GM12878 (cell line): ENCODE data around the gene POLR2L. TPM values are rescaled to one million over a fixed set of nuclear protein-coding genes. Genes with fewer than 3 reads are reported as not detected.

ENCODE experiments used
- ATAC-seq: fragments of 200-7000 bp; cut with Tn5 transposase; 3 replicates; pipeline ENCODE4 v1.9.1; 2020; ENCODE audit warnings: mild to moderate bottlenecking, moderate library complexity
- BruUV-seq: library from RNA; stranded (reverse); fragments of 400-500 nt; replicated peaks from 2 replicates; lab custom pipeline; 2021; lab: Mats Ljungman, UMichigan
- CTCF ChIA-PET: fragments of 300-600 bp; sonication (Branson Sonifier 250); formaldehyde crosslinking; extraction: SDS; loops from one replicate; lab custom pipeline; 2021; ENCODE audit warnings: inconsistent platforms; lab: Yijun Ruan, JAX
- POLR2A ChIA-PET: fragments of 350-600 bp; formaldehyde crosslinking; extraction: SDS; loops from one replicate; lab custom pipeline; 2021; ENCODE audit warnings: inconsistent platforms; lab: Charles Lee
- RAD21 ChIA-PET: fragments of 300-600 bp; sonication (Branson Sonifier 250); formaldehyde crosslinking; loops from one replicate; lab custom pipeline; 2023; ENCODE audit warnings: antibody characterized with exemption; ENCODE audit not compliant: unreplicated experiment; lab: Charles Lee
- SMC1A ChIA-PET: fragments of 300-600 bp; sonication (Branson Sonifier 250); formaldehyde crosslinking; loops from one replicate; lab custom pipeline; 2023; ENCODE audit not compliant: unreplicated experiment, uncharacterized antibody; lab: Charles Lee
- DNase-seq: peaks from one replicate; pipeline ENCODE4 v3.0.0-alpha.2; 2011; ENCODE audit warnings: low read depth, low spot score
- FAIRE-seq: peaks from 3 replicates; lab custom pipeline; 2011; peaks lifted over from hg19 to GRCh38; lab: Jason Lieb, UNC
- H2AFZ ChIP-seq: 2 replicates; pipeline ENCODE4 v1.6.0; 2011; ENCODE audit warnings: low read depth, low read length, control low read depth; ENCODE audit not compliant: control insufficient read depth
- H3K27ac ChIP-seq: 2 replicates; pipeline ENCODE4 v1.5.1; 2011; ENCODE audit warnings: control low read depth; ENCODE audit not compliant: control insufficient read depth, insufficient read depth
- H3K27me3 ChIP-seq, 2 experiments: replicated peaks in 1 of 2; 2 replicates each; pipeline versions ENCODE4 v1.6.0 to v1.6.1; 2011; ENCODE audit warnings: low read length in 1 of 2; ENCODE audit not compliant: control insufficient read depth in 2 of 2, insufficient read depth in 2 of 2
- H3K36me3 ChIP-seq, 2 experiments: 2 replicates each; pipeline ENCODE4 v1.5.1; 2011; ENCODE audit warnings: low read length in 1 of 2; ENCODE audit not compliant: control insufficient read depth in 2 of 2, insufficient read depth in 2 of 2
- H3K4me1 ChIP-seq: 2 replicates; pipeline ENCODE4 v1.6.1; 2011; ENCODE audit warnings: mild to moderate bottlenecking, low read length, moderate library complexity, mixed read lengths; ENCODE audit not compliant: control insufficient read depth, insufficient read depth
- H3K4me2 ChIP-seq: 2 replicates; pipeline ENCODE4 v1.6.0; 2011; ENCODE audit warnings: control low read depth; ENCODE audit not compliant: control insufficient read depth, insufficient read depth
- H3K4me3 ChIP-seq: fragments of 200-600 bp; sonication (generic); 2 replicates; pipeline ENCODE4 v1.5.1; 2016
- H3K79me2 ChIP-seq: 2 replicates; pipeline ENCODE4 v1.6.0; 2011; ENCODE audit warnings: low read length; ENCODE audit not compliant: control insufficient read depth, insufficient read depth
- H3K9ac ChIP-seq: 2 replicates; pipeline ENCODE4 v1.8.0; 2011; ENCODE audit warnings: low read length, control low read depth, mixed read lengths; ENCODE audit not compliant: control insufficient read depth, insufficient read depth
- H3K9me3 ChIP-seq: replicated peaks from 3 replicates; pipeline ENCODE4 v1.5.1; 2011; ENCODE audit warnings: mild to moderate bottlenecking, low read length; ENCODE audit not compliant: control insufficient read depth, insufficient read depth
- H4K20me1 ChIP-seq: 2 replicates; pipeline ENCODE4 v1.6.0; 2011; ENCODE audit not compliant: control insufficient read depth, insufficient read depth
- BCL11A ChIP-seq: IDR thresholded peaks from 2 replicates; pipeline ENCODE4 v1.6.1; 2011; ENCODE audit warnings: low read depth, low read length
- CBX3 ChIP-seq: fragments of 200-600 bp; sonication (generic); IDR thresholded peaks from 2 replicates; pipeline ENCODE4 v1.6.1; 2016; ENCODE audit warnings: low read depth, borderline replicate concordance
- FOXK2 ChIP-seq: fragments of 450-650 bp; IDR thresholded peaks from 2 replicates; pipeline ENCODE4 v1.6.1; 2017; ENCODE audit warnings: mild to moderate bottlenecking, moderate library complexity
- HCFC1 ChIP-seq: fragments of 150-350 bp; IDR thresholded peaks from 2 replicates; pipeline ENCODE4 v1.6.1; 2014; ENCODE audit warnings: low read length
- JUND ChIP-seq: IDR thresholded peaks from 2 replicates; pipeline ENCODE4 v1.6.1; 2012; ENCODE audit warnings: low read depth, mild to moderate bottlenecking, low read length, improper control_type of control experiment, moderate library complexity
- PAX5 ChIP-seq: IDR thresholded peaks from 2 replicates; pipeline ENCODE4 v1.6.1; 2011; ENCODE audit warnings: low read depth, low read length, borderline replicate concordance
- POLR2AphosphoS2 ChIP-seq: IDR thresholded peaks from 2 replicates; pipeline ENCODE4 v1.6.1; 2011; ENCODE audit warnings: low read depth, mild to moderate bottlenecking, low read length, improper control_type of control experiment, moderate library complexity
- POLR2AphosphoS5 ChIP-seq: IDR thresholded peaks from 2 replicates; pipeline ENCODE4 v1.6.1; 2011; ENCODE audit warnings: mild to moderate bottlenecking, low read length, inconsistent platforms
- SMC3 ChIP-seq: IDR thresholded peaks from 2 replicates; pipeline ENCODE4 v1.6.1; 2011; ENCODE audit warnings: low read length, improper control_type of control experiment, borderline replicate concordance
- SP1 ChIP-seq: IDR thresholded peaks from one replicate; pipeline ENCODE4 v1.6.1; 2011; ENCODE audit warnings: low read depth, low read length
- SPI1 ChIP-seq: IDR thresholded peaks from 2 replicates; pipeline ENCODE4 v1.6.1; 2011; ENCODE audit warnings: low read depth, mild to moderate bottlenecking, low read length, moderate library complexity, borderline replicate concordance; ENCODE audit not compliant: insufficient read depth
- ZNF207 ChIP-seq: fragments of 450-650 bp; IDR thresholded peaks from 2 replicates; pipeline ENCODE4 v1.6.1; 2014; ENCODE audit warnings: antibody characterized with exemption, mild to moderate bottlenecking, borderline replicate concordance
- WGBS: methylation state at CpG from one replicate; pipeline ENCODE4 v1.1.6; 2016; ENCODE audit warnings: low lambda C conversion rate; ENCODE audit not compliant: insufficient replicate concordance, insufficient coverage; ENCODE audit errors: missing lambda C conversion rate; 5-methylcytosine and 5-hydroxymethylcytosine counted together
- in situ Hi-C: fragments of 300-500 bp; cut with MboI; formaldehyde crosslinking; loops from 9 replicates; pipeline ENCODE4 v1.14.3; 2018; ENCODE audit warnings: mixed read lengths
- intact Hi-C: fragments of 100-400 bp; cut with micrococcal nuclease; formaldehyde crosslinking; loops from one replicate; pipeline ENCODE4 v1.14.2; 2022; ENCODE audit not compliant: unreplicated experiment
- polyA plus RNA-seq, 11 experiments: library from polyadenylated mRNA; depleted of rRNA in 4 of 11; unstranded in 6 of 11; stranded (reverse) in 5 of 11; fragments of >200 nt; fragmentation: Nextera tagmentation in 4 of 11; fragmentation: Illumina TruSeq in 1 of 11; extraction: Ambion mirVana in 4 of 11; extraction: Trizol in 1 of 11; gene quantifications; 1 replicate in 1 of 11; 2 replicates in 10 of 11; pipeline versions ENCODE4 v1.2.1 to v1.2.3, GENCODE V29; 2011 to 2016; ENCODE audit warnings: inconsistent platforms in 2 of 11, missing spikeins in 2 of 11, low read depth in 1 of 11
- total RNA-seq, 4 experiments: library from RNA; depleted of rRNA in 3 of 4; stranded (reverse); fragments of >200 nt in 3 of 4; fragmentation: Illumina TruSeq in 1 of 4; extraction: Trizol in 1 of 4; gene quantifications; 2 replicates each; pipeline versions ENCODE4 v1.2.1 to v1.2.3, GENCODE V29; 2013 to 2021
- TF ChIP-seq, protein P1 (sequence below): IDR thresholded peaks from 2 replicates; pipeline ENCODE4 v1.6.1; 2011; ENCODE audit warnings: low read depth, low read length, improper control_type of control experiment, borderline replicate concordance

POLR2L gene
- total and polyA plus RNA-seq, 10 of the 15 experiments (the other 5 are each of a cell fraction or from before 2014, with no cell fraction given): 23.1 to 497 (median 125) TPM

DNA sequence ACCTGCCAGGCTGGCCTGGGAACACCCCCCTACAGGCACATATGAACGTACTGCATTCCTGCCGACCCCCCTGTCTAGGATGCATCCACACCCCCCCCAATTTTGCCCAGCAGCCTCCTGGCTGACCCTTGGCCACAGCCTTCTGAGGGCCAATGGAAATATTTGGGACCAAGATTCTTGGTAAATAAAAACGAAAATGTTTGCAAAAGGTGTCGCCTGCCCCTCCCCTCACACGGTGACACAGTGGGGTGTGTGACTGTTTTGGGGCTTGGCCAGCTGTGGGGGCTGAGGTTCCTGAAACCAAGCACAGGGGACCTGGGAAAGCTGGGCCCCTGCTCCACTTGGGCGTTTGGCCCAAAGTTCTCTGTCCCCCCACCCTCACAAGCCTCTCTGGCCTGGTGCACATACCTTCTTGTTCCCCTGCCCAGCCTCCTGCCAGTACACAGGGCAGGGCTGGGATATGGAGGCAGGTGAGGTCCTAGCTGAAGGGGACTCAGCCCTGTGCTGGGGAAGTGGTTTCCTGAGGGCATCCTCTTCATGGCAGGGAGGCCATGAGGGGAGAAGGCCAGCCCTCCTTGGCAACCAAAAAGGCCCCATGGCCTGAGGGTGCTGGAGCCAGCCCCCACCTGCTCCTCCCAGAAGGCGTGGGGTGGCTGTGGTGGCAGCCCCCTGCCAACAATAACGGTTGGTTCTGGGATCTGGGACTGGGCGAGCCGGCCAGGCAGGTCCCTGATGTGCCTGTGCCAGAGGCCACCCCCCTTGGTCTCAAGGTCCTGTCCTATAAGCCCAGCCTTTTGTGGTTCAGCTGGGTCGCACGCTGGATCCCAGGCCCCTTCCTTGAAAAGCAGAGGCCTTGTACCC, 16.7 kb downstream of the POLR2L start:
- H3K4me1 ChIP-seq: peaks cover 30% of the 10 kb centered on the region
- ChIA-PET RAD21 (interaction anchor here (0.6 kb wide), 1 partner anchor 20 kb away, joined by 3 read pairs; no protein-coding TSS in a partner anchor), SMC1A (no interaction called here), CTCF (no interaction called here), POLR2A (interaction anchor here (0.6 to 1.4 kb wide), 3 partner anchors 9 to 47 kb away, joined by 3 to 4 read pairs (median 3); no protein-coding TSS in a partner anchor)
- no peak for FAIRE-seq
- no peak overlapping the region for H3K4me2 ChIP-seq
- H3K4me3 ChIP-seq: no peak overlapping the region
- BruUV-seq: no TSS peak
- no peak overlapping the region for H3K9ac ChIP-seq
- H3K27me3 ChIP-seq: no peaks in the 10 kb centered on the region; a peak in 1 of 4 replicates
- TF ChIP-seq POLR2AphosphoS5: peak; percentile 44; the same call in 1 of the 2 replicates
- no peak for TF ChIP-seq JUND
- TF ChIP-seq SPI1: no peak
- no peak for DNase-seq
- 81% methylated on average over 12 of the region's 12 CpGs for WGBS
- in situ Hi-C loops: no loop called here
- no peaks in the 10 kb centered on the region for H3K9me3 ChIP-seq
- no peak for ATAC-seq
- no peaks in the 10 kb centered on the region; a peak in 2 of 4 replicates for H3K36me3 ChIP-seq
- H3K27ac ChIP-seq: no peak overlapping the region
- intact Hi-C loops: no loop called here
- no peaks in the 10 kb centered on the region; the same call in 1 of the 2 replicates for H4K20me1 ChIP-seq
- peaks cover 2% of the 10 kb centered on the region for H3K79me2 ChIP-seq
- H2AFZ ChIP-seq: no peak overlapping the region

DNA sequence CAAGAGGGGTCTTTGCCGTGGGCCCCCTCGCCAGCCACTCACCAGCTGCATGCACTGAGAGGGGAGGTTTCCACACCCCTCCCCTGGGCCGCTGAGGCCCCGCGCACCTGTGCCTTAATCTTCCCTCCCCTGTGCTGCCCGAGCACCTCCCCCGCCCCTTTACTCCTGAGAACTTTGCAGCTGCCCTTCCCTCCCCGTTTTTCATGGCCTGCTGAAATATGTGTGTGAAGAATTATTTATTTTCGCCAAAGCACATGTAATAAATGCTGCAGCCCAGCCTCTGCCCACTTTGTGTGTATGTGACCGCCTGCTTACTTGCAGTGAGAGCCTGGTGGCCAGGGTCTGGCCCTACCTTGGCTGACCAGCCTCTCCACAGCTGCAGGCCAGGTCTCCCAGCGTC, 17.4 kb downstream of the POLR2L start:
- in situ Hi-C loops: loop anchor here (25.0 kb wide), 1 partner anchor 1562 kb away; the partner anchor contains the start of gene CD81
- DNase-seq (no peak), FAIRE-seq (no peak), ATAC-seq (no peak)
- Histone ChIP-seq H3K4me2 (no peak overlapping the region), H3K79me2 (peaks cover 5% of the 10 kb centered on the region), H3K27me3 (no peaks in the 10 kb centered on the region; a peak in 1 of 4 replicates), H3K4me3 (no peak overlapping the region), H3K4me1 (peaks cover 26% of the 10 kb centered on the region), H3K9ac (no peak overlapping the region), H4K20me1 (no peaks in the 10 kb centered on the region; the same call in 1 of the 2 replicates), H3K9me3 (no peaks in the 10 kb centered on the region), H3K36me3 (no peaks in the 10 kb centered on the region; a peak in 2 of 4 replicates), H2AFZ (no peak overlapping the region), H3K27ac (no peak overlapping the region)
- BruUV-seq: no TSS peak
- RAD21 ChIA-PET: interaction anchor here (0.6 kb wide), 1 partner anchor 19 kb away, joined by 3 read pairs; no protein-coding TSS in a partner anchor
- intact Hi-C loops: no loop called here
- WGBS: 76% methylated on average over 9 of the region's 11 CpGs
- SMC1A ChIA-PET: no interaction called here
- POLR2A ChIA-PET: interaction anchor here (0.6 to 1.4 kb wide), 2 partner anchors 9 to 46 kb away, joined by 3 to 4 read pairs; no protein-coding TSS in a partner anchor
- CTCF ChIA-PET: no interaction called here
- TF ChIP-seq SMC3 (no peak), POLR2AphosphoS2 (no peak), HCFC1 (no peak), FOXK2 (no peak), SP1 (no peak), ZNF207 (no peak), BCL11A (no peak), PAX5 (no peak), CBX3 (no peak)
- TF ChIP-seq, protein P1, sequence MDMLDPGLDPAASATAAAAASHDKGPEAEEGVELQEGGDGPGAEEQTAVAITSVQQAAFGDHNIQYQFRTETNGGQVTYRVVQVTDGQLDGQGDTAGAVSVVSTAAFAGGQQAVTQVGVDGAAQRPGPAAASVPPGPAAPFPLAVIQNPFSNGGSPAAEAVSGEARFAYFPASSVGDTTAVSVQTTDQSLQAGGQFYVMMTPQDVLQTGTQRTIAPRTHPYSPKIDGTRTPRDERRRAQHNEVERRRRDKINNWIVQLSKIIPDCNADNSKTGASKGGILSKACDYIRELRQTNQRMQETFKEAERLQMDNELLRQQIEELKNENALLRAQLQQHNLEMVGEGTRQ: no peak
